GM12878 (cell line): Measurements from ENCODE around the gene PLPPR2. TPM values are rescaled to one million over a fixed set of nuclear protein-coding genes. Genes with fewer than 3 reads are reported as not detected.

Experiments used
- CBX3 ChIP-seq: fragments of 200-600 bp; sonication (generic); IDR thresholded peaks from 2 replicates; pipeline ENCODE4 v1.6.1; 2016; ENCODE audit warnings: low read depth, borderline replicate concordance
- CEBPB ChIP-seq, 2 experiments: fragments of 150-350 bp in 1 of 2; IDR thresholded peaks; 2 replicates each; pipeline ENCODE4 v1.6.1; 2012 to 2014; ENCODE audit warnings: low read depth in 2 of 2, low read length in 2 of 2, borderline replicate concordance in 1 of 2, inconsistent platforms in 1 of 2
- CHD2 ChIP-seq: IDR thresholded peaks from 2 replicates; pipeline ENCODE4 v1.6.1; 2011; ENCODE audit warnings: low read depth, low read length, improper control_type of control experiment, borderline replicate concordance
- CREB1 ChIP-seq: IDR thresholded peaks from 2 replicates; pipeline ENCODE4 v1.6.1; 2012; ENCODE audit warnings: low read depth, mild to moderate bottlenecking, inconsistent platforms
- DPF2 ChIP-seq: fragments of 450-650 bp; IDR thresholded peaks from 2 replicates; pipeline ENCODE4 v1.6.1; 2017; ENCODE audit warnings: mild to moderate bottlenecking
- EED ChIP-seq: sonication (generic); IDR thresholded peaks from 2 replicates; pipeline ENCODE4 v1.6.1; 2016; ENCODE audit warnings: antibody characterized with exemption, low read depth
- EP300 ChIP-seq, 2 experiments: fragments of 150-350 bp in 1 of 2; IDR thresholded peaks; 2 replicates each; pipeline ENCODE4 v1.6.1; 2011 to 2012; ENCODE audit warnings: low read depth in 2 of 2, low read length in 2 of 2, borderline replicate concordance in 1 of 2, improper control_type of control experiment in 1 of 2, inconsistent platforms in 1 of 2; ENCODE audit not compliant: control insufficient read depth in 1 of 2
- HDGF ChIP-seq: fragments of 450-650 bp; IDR thresholded peaks from 2 replicates; pipeline ENCODE4 v1.6.1; 2016; ENCODE audit warnings: antibody characterized with exemption
- KAT2A ChIP-seq: conservative IDR thresholded peaks from 2 replicates; pipeline ENCODE4 v1.6.1; 2011; ENCODE audit warnings: low read depth, low read length; ENCODE audit not compliant: control insufficient read depth
- MEF2B ChIP-seq: fragments of 450-650 bp; IDR thresholded peaks from 2 replicates; pipeline ENCODE4 v1.6.1; 2018; ENCODE audit warnings: mild to moderate bottlenecking, moderate library complexity; ENCODE audit not compliant: partially characterized antibody, poor library complexity, severe bottlenecking
- MYC ChIP-seq: IDR thresholded peaks from 2 replicates; pipeline ENCODE4 v1.6.1; 2011; ENCODE audit warnings: mild to moderate bottlenecking, low read length, moderate library complexity, inconsistent platforms; ENCODE audit not compliant: insufficient read depth, insufficient replicate concordance, insufficient read length, severe bottlenecking
- NFYB ChIP-seq: IDR thresholded peaks from 2 replicates; pipeline ENCODE4 v1.6.1; 2011; ENCODE audit warnings: low read depth, mild to moderate bottlenecking, low read length, improper control_type of control experiment, moderate library complexity; ENCODE audit not compliant: insufficient read depth
- PML ChIP-seq: IDR thresholded peaks from 2 replicates; pipeline ENCODE4 v1.6.1; 2012; ENCODE audit warnings: low read length, inconsistent platforms
- POU2F2 ChIP-seq: IDR thresholded peaks from 3 replicates; pipeline ENCODE4 v1.6.1; 2011; ENCODE audit warnings: low read depth, mild to moderate bottlenecking, low read length, borderline replicate concordance
- RAD21 ChIP-seq: IDR thresholded peaks from 2 replicates; pipeline ENCODE4 v1.6.1; 2011; ENCODE audit warnings: mild to moderate bottlenecking, low read depth, low read length, moderate library complexity; ENCODE audit not compliant: insufficient read depth
- RB1 ChIP-seq: fragments of 450-650 bp; formaldehyde crosslinking; IDR thresholded peaks from 2 replicates; pipeline ENCODE4 v1.6.1; 2017; ENCODE audit warnings: mild to moderate bottlenecking, borderline replicate concordance
- SMARCA5 ChIP-seq: fragments of 450-650 bp; IDR thresholded peaks from 2 replicates; pipeline ENCODE4 v1.6.1; 2017; ENCODE audit warnings: mild to moderate bottlenecking
- SMC3 ChIP-seq: IDR thresholded peaks from 2 replicates; pipeline ENCODE4 v1.6.1; 2011; ENCODE audit warnings: low read length, improper control_type of control experiment, borderline replicate concordance
- SPI1 ChIP-seq: IDR thresholded peaks from 2 replicates; pipeline ENCODE4 v1.6.1; 2011; ENCODE audit warnings: low read depth, mild to moderate bottlenecking, low read length, moderate library complexity, borderline replicate concordance; ENCODE audit not compliant: insufficient read depth
- SRF ChIP-seq, 2 experiments: IDR thresholded peaks; 2 replicates each; pipeline ENCODE4 v1.6.1; 2011; ENCODE audit warnings: low read depth in 2 of 2, low read length in 2 of 2, mild to moderate bottlenecking in 1 of 2, moderate library complexity in 1 of 2
- TCF12 ChIP-seq: IDR thresholded peaks from 2 replicates; pipeline ENCODE4 v1.6.1; 2011; ENCODE audit warnings: low read depth, mild to moderate bottlenecking, low read length
- TCF3 ChIP-seq: IDR thresholded peaks from 2 replicates; pipeline ENCODE4 v1.6.1; 2012; ENCODE audit warnings: low read depth, mild to moderate bottlenecking, low read length, borderline replicate concordance; ENCODE audit not compliant: insufficient read depth
- polyA plus RNA-seq, 11 experiments: library from polyadenylated mRNA; depleted of rRNA in 4 of 11; unstranded in 6 of 11; stranded (reverse) in 5 of 11; fragments of >200 nt; fragmentation: Nextera tagmentation in 4 of 11; fragmentation: Illumina TruSeq in 1 of 11; extraction: Ambion mirVana in 4 of 11; extraction: Trizol in 1 of 11; gene quantifications; 1 replicate in 1 of 11; 2 replicates in 10 of 11; pipeline versions ENCODE4 v1.2.1 to v1.2.3, GENCODE V29; 2011 to 2016; ENCODE audit warnings: inconsistent platforms in 2 of 11, missing spikeins in 2 of 11, low read depth in 1 of 11
- total RNA-seq, 4 experiments: library from RNA; depleted of rRNA in 3 of 4; stranded (reverse); fragments of >200 nt in 3 of 4; fragmentation: Illumina TruSeq in 1 of 4; extraction: Trizol in 1 of 4; gene quantifications; 2 replicates each; pipeline versions ENCODE4 v1.2.1 to v1.2.3, GENCODE V29; 2013 to 2021
- TF ChIP-seq, protein P1 (sequence below): IDR thresholded peaks from 2 replicates; pipeline ENCODE4 v1.6.1; 2011; ENCODE audit warnings: mild to moderate bottlenecking, low read depth, low read length, moderate library complexity; ENCODE audit not compliant: insufficient replicate concordance
- TF ChIP-seq, protein P2 (sequence below), 3 experiments: IDR thresholded peaks in 2 of 3; conservative IDR thresholded peaks in 1 of 3; 2 replicates each; pipeline ENCODE4 v1.5.1; 2011; ENCODE audit warnings: low read depth in 3 of 3, low read length in 3 of 3, mild to moderate bottlenecking in 3 of 3, control low read depth in 2 of 3, moderate library complexity in 2 of 3, inconsistent platforms in 1 of 3, mixed read lengths in 1 of 3; ENCODE audit not compliant: control insufficient read depth in 2 of 3, insufficient read depth in 1 of 3; ENCODE audit errors: extremely low read depth in 1 of 3
- TF ChIP-seq, protein P3 (sequence below): IDR thresholded peaks from 2 replicates; pipeline ENCODE4 v1.6.1; 2011; ENCODE audit warnings: borderline replicate concordance, low read depth, mild to moderate bottlenecking, moderate library complexity, low read length; ENCODE audit not compliant: insufficient read depth, poor library complexity, severe bottlenecking

The PLPPR2 gene
- total and polyA plus RNA-seq, 10 of the 15 experiments (the other 5 are each of a cell fraction or from before 2014, with no cell fraction given) = 0.09 to 2.8 (median 0.70) TPM

DNA sequence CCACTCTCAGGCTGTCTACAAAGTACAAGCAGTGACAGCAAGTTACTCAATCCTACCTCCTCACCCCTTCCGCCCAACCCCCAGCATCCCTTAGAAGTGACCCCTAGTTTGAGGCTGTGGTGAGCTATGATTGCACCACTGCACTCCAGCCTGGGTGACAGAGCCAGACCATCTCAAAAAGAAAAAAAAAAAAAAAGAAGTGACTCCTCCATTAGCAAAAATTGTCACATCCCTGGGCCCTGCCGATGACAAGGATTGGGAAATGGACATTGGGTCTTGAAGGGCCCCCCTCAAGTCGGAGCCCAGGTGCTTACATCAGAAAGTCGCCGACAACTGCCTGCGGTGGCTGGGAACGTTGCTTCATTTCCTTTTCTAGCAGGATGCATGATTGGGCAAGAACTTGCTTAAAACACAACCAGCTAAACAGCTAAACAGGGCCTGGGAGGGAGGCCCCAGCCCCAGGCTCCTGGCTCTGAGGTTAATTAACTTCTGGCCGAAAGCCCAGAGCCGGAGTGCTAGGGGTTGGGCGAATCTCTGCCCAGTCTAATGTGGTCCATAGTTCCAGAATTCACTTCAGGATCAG is 31.1 kb upstream of the PLPPR2 start (continued):
- TF ChIP-seq SPI1 (no peak), MEF2B (peak; percentile 23), MYC (no peak), HDGF (peak; percentile 48; the same call in 1 of the 2 replicates), KAT2A (no peak), CHD2 (0 out of 2 replicates have a peak, but pooled peaks have one; percentile 38), SMC3 (no peak), TCF12 (no peak), SMARCA5 (no peak), NFYB (peak; percentile 52; the same call in 1 of the 2 replicates), SRF (IDR thresholded peaks at IDR 0.05; ENCODE audit: low read depth in 2 of 2, low read length in 2 of 2) (no peak), PML (no peak), TCF3 (peak; percentile 52; the same call in 1 of the 2 replicates), CBX3 (no peak), CREB1 (peak; percentile 68; the same call in 1 of the 2 replicates), POU2F2 (no peak), RB1 (no peak), RAD21 (no peak; the same call in 1 of the 2 replicates), EP300 (IDR thresholded peaks at IDR 0.05; ENCODE audit: borderline replicate concordance in 1 of 2, control insufficient read depth in 1 of 2, low read depth in 2 of 2, low read length in 2 of 2) (peak in 1 of 2 experiments; percentile 19; a peak in 1 of 4 replicates), DPF2 (0 out of 2 replicates have a peak, but pooled peaks have one; percentile 13), EED (peak; percentile 85), CEBPB (IDR thresholded peaks at IDR 0.05; ENCODE audit: borderline replicate concordance in 1 of 2, low read depth in 2 of 2, low read length in 2 of 2) (peak in 1 of 2 experiments; percentile 85; a peak in 2 of 4 replicates)
- TF ChIP-seq, protein P1, sequence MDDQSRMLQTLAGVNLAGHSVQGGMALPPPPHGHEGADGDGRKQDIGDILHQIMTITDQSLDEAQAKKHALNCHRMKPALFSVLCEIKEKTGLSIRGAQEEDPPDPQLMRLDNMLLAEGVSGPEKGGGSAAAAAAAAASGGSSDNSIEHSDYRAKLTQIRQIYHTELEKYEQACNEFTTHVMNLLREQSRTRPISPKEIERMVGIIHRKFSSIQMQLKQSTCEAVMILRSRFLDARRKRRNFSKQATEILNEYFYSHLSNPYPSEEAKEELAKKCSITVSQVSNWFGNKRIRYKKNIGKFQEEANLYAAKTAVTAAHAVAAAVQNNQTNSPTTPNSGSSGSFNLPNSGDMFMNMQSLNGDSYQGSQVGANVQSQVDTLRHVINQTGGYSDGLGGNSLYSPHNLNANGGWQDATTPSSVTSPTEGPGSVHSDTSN = no peak
- TF ChIP-seq, protein P2, sequence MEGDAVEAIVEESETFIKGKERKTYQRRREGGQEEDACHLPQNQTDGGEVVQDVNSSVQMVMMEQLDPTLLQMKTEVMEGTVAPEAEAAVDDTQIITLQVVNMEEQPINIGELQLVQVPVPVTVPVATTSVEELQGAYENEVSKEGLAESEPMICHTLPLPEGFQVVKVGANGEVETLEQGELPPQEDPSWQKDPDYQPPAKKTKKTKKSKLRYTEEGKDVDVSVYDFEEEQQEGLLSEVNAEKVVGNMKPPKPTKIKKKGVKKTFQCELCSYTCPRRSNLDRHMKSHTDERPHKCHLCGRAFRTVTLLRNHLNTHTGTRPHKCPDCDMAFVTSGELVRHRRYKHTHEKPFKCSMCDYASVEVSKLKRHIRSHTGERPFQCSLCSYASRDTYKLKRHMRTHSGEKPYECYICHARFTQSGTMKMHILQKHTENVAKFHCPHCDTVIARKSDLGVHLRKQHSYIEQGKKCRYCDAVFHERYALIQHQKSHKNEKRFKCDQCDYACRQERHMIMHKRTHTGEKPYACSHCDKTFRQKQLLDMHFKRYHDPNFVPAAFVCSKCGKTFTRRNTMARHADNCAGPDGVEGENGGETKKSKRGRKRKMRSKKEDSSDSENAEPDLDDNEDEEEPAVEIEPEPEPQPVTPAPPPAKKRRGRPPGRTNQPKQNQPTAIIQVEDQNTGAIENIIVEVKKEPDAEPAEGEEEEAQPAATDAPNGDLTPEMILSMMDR (IDR thresholded peaks at IDR 0.05 in 2 of 3, conservative IDR thresholded peaks at IDR 0.05 in 1 of 3; ENCODE audit: control insufficient read depth in 2 of 3, extremely low read depth in 1 of 3, insufficient read depth in 1 of 3, low read depth in 3 of 3, low read length in 3 of 3) = no peak
- TF ChIP-seq, protein P3, sequence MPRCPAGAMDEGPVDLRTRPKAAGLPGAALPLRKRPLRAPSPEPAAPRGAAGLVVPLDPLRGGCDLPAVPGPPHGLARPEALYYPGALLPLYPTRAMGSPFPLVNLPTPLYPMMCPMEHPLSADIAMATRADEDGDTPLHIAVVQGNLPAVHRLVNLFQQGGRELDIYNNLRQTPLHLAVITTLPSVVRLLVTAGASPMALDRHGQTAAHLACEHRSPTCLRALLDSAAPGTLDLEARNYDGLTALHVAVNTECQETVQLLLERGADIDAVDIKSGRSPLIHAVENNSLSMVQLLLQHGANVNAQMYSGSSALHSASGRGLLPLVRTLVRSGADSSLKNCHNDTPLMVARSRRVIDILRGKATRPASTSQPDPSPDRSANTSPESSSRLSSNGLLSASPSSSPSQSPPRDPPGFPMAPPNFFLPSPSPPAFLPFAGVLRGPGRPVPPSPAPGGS = no peak
